GM12878 (cell line): Measurements from ENCODE around the gene NCKIPSD. TPM values are rescaled to one million over a fixed set of nuclear protein-coding genes. Genes with fewer than 3 reads are reported as not detected.

ENCODE experiments used
- EED ChIP-seq: sonication (generic); IDR thresholded peaks from 2 replicates; pipeline ENCODE4 v1.6.1; 2016; ENCODE audit warnings: antibody characterized with exemption, low read depth
- ZNF217 ChIP-seq: fragments of 450-650 bp; IDR thresholded peaks from 2 replicates; pipeline ENCODE4 v1.6.1; 2017; ENCODE audit warnings: antibody characterized with exemption, mild to moderate bottlenecking
- ZZZ3 ChIP-seq: IDR thresholded peaks from 2 replicates; pipeline ENCODE4 v1.6.1; 2011; ENCODE audit warnings: low read depth; ENCODE audit not compliant: control insufficient read depth, insufficient read length
- polyA plus RNA-seq, 11 experiments: library from polyadenylated mRNA; depleted of rRNA in 4 of 11; unstranded in 6 of 11; stranded (reverse) in 5 of 11; fragments of >200 nt; fragmentation: Nextera tagmentation in 4 of 11; fragmentation: Illumina TruSeq in 1 of 11; extraction: Ambion mirVana in 4 of 11; extraction: Trizol in 1 of 11; gene quantifications; 1 replicate in 1 of 11; 2 replicates in 10 of 11; pipeline versions ENCODE4 v1.2.1 to v1.2.3, GENCODE V29; 2011 to 2016; ENCODE audit warnings: inconsistent platforms in 2 of 11, missing spikeins in 2 of 11, low read depth in 1 of 11
- total RNA-seq, 4 experiments: library from RNA; depleted of rRNA in 3 of 4; stranded (reverse); fragments of >200 nt in 3 of 4; fragmentation: Illumina TruSeq in 1 of 4; extraction: Trizol in 1 of 4; gene quantifications; 2 replicates each; pipeline versions ENCODE4 v1.2.1 to v1.2.3, GENCODE V29; 2013 to 2021
- TF ChIP-seq, protein P1 (sequence below): fragments of 450-650 bp; IDR thresholded peaks from 2 replicates; pipeline ENCODE4 v1.6.1; 2017; ENCODE audit warnings: mild to moderate bottlenecking
- TF ChIP-seq, protein P2 (sequence below): fragments of 450-650 bp; IDR thresholded peaks from 2 replicates; pipeline ENCODE4 v1.6.1; 2017; ENCODE audit warnings: low read depth, mild to moderate bottlenecking, moderate library complexity
- TF ChIP-seq, protein P3 (sequence below): fragments of 450-650 bp; IDR thresholded peaks from 2 replicates; pipeline ENCODE4 v1.6.1; 2017; ENCODE audit warnings: mild to moderate bottlenecking, low read depth, inconsistent platforms; ENCODE audit not compliant: poor library complexity, severe bottlenecking

NCKIPSD gene
- total and polyA plus RNA-seq, 10 of the 15 experiments (the other 5 are each of a cell fraction or from before 2014, with no cell fraction given) = 0.93 to 31.6 (median 15.2) TPM

DNA sequence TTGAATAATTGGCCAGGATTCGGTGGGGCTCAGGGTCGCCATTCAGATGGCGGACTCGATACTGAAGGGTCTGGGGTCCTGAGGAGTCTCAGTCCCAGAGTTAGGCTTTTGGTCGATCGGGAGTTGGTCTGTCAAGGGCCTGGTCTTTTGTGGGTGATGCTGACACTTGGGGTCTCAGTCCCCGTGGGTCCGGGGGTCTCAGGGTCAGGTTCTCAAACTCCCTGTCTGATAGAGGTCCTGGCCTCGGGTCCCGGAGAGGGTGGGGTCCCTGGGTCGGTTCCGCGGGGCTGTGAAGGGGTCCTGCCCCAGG, 467 bp downstream of the NCKIPSD start (continued):
- TF ChIP-seq, protein P1, sequence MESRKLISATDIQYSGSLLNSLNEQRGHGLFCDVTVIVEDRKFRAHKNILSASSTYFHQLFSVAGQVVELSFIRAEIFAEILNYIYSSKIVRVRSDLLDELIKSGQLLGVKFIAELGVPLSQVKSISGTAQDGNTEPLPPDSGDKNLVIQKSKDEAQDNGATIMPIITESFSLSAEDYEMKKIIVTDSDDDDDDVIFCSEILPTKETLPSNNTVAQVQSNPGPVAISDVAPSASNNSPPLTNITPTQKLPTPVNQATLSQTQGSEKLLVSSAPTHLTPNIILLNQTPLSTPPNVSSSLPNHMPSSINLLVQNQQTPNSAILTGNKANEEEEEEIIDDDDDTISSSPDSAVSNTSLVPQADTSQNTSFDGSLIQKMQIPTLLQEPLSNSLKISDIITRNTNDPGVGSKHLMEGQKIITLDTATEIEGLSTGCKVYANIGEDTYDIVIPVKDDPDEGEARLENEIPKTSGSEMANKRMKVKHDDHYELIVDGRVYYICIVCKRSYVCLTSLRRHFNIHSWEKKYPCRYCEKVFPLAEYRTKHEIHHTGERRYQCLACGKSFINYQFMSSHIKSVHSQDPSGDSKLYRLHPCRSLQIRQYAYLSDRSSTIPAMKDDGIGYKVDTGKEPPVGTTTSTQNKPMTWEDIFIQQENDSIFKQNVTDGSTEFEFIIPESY = no peak
- TF ChIP-seq, protein P2, sequence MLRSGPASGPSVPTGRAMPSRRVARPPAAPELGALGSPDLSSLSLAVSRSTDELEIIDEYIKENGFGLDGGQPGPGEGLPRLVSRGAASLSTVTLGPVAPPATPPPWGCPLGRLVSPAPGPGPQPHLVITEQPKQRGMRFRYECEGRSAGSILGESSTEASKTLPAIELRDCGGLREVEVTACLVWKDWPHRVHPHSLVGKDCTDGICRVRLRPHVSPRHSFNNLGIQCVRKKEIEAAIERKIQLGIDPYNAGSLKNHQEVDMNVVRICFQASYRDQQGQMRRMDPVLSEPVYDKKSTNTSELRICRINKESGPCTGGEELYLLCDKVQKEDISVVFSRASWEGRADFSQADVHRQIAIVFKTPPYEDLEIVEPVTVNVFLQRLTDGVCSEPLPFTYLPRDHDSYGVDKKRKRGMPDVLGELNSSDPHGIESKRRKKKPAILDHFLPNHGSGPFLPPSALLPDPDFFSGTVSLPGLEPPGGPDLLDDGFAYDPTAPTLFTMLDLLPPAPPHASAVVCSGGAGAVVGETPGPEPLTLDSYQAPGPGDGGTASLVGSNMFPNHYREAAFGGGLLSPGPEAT = no peak
- TF ChIP-seq ZZZ3 (no peak), EED (no peak), ZNF217 (no peak)
- TF ChIP-seq, protein P3, sequence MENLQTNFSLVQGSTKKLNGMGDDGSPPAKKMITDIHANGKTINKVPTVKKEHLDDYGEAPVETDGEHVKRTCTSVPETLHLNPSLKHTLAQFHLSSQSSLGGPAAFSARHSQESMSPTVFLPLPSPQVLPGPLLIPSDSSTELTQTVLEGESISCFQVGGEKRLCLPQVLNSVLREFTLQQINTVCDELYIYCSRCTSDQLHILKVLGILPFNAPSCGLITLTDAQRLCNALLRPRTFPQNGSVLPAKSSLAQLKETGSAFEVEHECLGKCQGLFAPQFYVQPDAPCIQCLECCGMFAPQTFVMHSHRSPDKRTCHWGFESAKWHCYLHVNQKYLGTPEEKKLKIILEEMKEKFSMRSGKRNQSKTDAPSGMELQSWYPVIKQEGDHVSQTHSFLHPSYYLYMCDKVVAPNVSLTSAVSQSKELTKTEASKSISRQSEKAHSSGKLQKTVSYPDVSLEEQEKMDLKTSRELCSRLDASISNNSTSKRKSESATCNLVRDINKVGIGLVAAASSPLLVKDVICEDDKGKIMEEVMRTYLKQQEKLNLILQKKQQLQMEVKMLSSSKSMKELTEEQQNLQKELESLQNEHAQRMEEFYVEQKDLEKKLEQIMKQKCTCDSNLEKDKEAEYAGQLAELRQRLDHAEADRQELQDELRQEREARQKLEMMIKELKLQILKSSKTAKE = no peak
- TF ChIP-seq, all 136 proteins: peak for 0
